Body of pancreas (tissue), 4 donors: Measurements from ENCODE around the gene MCTP2.

Experiments
- POLR2A ChIP-seq, 3 donors: fragments of 450-650 bp; IDR thresholded peaks; one replicate each; pipeline ENCODE4 v1.6.1; 2016; ENCODE audit warnings: antibody characterized with exemption in 3 of 3, mild to moderate bottlenecking in 2 of 3
- TF ChIP-seq, protein P1 (sequence below), 7 experiments: fragments of 450-650 bp in 4 of 7; fragments of 200-600 bp in 3 of 7; sonication (generic) in 3 of 7; IDR thresholded peaks; one replicate each; pipeline ENCODE4 v1.5.1; 2016 to 2019; ENCODE audit warnings: antibody characterized with exemption in 7 of 7

GRCh38 chr15:94233441-94233840 lies 2.1 kb downstream of the MCTP2 start:
- TF ChIP-seq, protein P1, sequence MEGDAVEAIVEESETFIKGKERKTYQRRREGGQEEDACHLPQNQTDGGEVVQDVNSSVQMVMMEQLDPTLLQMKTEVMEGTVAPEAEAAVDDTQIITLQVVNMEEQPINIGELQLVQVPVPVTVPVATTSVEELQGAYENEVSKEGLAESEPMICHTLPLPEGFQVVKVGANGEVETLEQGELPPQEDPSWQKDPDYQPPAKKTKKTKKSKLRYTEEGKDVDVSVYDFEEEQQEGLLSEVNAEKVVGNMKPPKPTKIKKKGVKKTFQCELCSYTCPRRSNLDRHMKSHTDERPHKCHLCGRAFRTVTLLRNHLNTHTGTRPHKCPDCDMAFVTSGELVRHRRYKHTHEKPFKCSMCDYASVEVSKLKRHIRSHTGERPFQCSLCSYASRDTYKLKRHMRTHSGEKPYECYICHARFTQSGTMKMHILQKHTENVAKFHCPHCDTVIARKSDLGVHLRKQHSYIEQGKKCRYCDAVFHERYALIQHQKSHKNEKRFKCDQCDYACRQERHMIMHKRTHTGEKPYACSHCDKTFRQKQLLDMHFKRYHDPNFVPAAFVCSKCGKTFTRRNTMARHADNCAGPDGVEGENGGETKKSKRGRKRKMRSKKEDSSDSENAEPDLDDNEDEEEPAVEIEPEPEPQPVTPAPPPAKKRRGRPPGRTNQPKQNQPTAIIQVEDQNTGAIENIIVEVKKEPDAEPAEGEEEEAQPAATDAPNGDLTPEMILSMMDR (IDR thresholded peaks at IDR 0.05) = no peak
- no peak for TF ChIP-seq POLR2A (IDR thresholded peaks at IDR 0.05)
